Measurements from ENCODE around the gene GBP1.

GRCh38 chr1:89100412-89100811 lies 35.4 kb upstream of the GBP1 start:
- TF ChIP-seq CTCF (IDR thresholded peaks at IDR 0.05) = no peak
- TF ChIP-seq POLR2A (IDR thresholded peaks at IDR 0.05) = no peak
- TF ChIP-seq POLR2AphosphoS5 (IDR thresholded peaks at IDR 0.05; ENCODE audit: insufficient read depth in 1 of 2, low read depth in 1 of 2) = no peak
